Sciatic nerve (tissue), 2 donors: ENCODE measurements around the gene ADM2. TPM values are rescaled to one million over a fixed set of nuclear protein-coding genes. Genes with fewer than 3 reads are reported as not detected.
"Not testable (repeated sequence)": the region's sequence is repeated elsewhere in the genome, so short reads cannot be mapped to it uniquely, and the experiment has no call there.

Experiments used
- ATAC-seq: fragments of 200-7000 bp; cut with Tn5 transposase; one replicate; pipeline ENCODE4 v1.9.1; 2020; ENCODE audit warnings: mild to moderate bottlenecking, moderate library complexity
- DNase-seq: peaks from one replicate; pipeline ENCODE4 v3.0.0-alpha.2; 2020; ENCODE audit warnings: low spot score
- intact Hi-C: fragments of 100-400 bp; cut with DNase I; formaldehyde crosslinking; loops from one replicate; pipeline ENCODE4 v1.14.2; 2022
- total RNA-seq: library from RNA; stranded (reverse); fragmentation: NEBNext Ultra II Directional; extraction: Animal tissue kit (Norgen Biotek cat#: 25700); gene quantifications from one replicate; pipeline ENCODE4 v1.2.1, GENCODE V29; 2021
- donor health status: DM: no; HTN: no; CAD: no.
- donor health status: DM: no; HTN: no; CAD: no.

Gene ADM2
- total RNA-seq, 1 donor from 2014 or later, result 0.09 TPM

DNA sequence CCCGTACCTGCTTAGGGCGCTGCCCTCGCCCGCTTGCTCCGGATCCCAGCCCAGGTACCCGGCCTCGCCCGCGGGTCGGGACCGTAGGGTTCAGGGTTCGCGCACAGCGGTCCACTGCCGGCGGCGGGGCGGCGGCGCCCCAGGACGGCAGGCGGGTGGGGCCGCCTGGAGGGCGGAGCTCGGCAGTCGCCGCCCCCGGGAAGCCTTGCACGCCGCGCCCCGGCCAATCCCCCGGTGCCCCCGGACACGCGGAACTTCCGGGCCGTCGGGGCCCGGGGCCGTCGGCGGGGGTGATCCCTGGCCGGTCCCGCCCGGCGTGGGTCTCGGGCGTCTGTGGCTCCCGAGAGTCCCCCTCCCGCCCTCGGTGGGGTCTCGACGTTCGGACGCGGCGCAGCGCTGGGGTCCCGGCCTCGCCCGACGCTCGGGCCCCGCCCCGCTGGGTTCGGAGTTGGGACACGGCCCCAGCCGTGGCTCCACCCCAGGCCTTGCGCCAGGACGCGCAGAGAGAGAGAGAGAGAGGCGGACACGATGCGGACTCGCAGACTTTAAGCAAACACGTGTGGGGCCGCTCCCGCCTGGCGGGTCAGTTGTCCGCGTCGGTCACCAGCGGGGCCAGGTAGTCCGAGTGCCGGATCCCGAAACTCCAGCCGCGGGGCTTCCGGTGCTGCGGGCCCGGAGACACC is 48.7 kb downstream of the ADM2 start, which contains the start of gene TYMP:
TSS of gene TYMP (minus strand) at position 116 of the 683 bp plus-strand sequence. CDS start 303 bp downstream, outside the sequence.
- intact Hi-C loops, result no loop called here
- DNase-seq (peak; percentile 89), ATAC-seq (peak; percentile 35)

DNA sequence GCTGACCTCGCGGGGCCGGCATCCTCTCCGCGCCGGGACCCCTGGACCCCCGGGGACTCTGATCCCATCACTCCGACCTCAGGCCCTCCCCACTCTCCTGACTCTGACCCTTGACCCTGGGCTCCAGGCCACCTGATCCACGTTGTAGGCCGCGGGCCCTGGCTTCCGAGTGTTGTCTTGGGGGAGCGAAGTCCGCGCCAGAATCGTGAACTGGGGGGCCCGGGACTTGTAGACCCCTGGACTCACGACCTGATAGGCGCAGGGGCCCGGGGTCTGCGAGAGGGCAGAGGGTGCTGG is 49.2 kb downstream of the ADM2 start:
- DNase-seq (no peak), ATAC-seq (peak; percentile 1)
- intact Hi-C loops, result no loop called here

DNA sequence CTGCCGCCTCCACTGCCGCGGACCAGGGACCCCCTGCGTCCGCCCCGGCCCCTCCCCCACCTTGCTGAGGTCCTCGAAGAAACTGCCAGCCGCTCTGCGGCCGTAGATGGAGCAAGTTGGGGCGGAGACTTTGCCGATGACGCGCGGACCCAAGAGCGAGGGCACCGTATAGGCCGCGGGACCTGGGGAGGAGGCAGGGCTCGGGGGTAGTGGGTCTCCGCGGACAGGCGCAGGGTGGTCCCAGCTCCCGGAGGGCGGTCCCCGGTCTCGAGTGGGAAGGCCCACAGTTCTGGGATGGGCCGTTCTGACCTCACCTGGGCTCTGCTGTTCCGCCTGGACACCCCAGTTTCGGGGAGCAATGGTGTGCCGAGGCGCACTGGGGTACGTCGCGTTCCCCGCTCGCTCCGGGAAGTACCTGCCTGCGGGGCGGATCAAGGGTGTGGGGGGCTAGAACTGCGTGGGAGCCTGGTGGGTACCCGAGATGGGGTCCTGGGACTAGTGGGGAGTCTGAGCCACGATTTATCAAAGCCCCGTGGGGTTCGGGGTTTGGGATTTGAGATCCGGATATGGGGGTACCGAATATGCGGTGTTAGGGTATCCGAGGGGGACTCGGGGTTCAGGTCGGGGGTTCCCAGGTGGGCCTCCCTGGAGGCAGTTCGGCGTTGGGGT is 49.7 kb downstream of the ADM2 start:
- intact Hi-C loops, result no loop called here
- peak; percentile 68 for ATAC-seq
- DNase-seq, result peak; percentile 92

DNA sequence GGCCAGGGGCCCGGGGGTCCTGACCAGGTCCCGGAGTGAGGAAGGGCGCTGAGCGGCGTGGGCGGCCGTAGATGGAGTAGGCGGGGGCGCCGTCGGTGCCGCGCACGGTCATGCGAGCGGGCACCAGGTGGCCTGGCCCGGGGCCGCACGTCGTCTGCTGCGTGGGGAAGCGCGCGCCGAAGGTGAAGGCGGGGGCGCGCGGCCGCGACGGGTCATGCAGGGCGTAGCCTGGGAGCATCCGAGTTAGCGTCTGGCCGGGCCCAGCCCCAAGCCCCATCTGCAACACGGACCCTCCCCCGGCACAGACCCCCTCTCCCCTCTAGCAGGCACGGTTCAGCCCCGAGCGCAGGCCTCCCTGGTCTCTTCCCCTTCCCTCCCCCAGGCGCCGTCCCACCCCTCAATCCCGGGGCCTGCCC is 50.2 kb downstream of the ADM2 start:
- ATAC-seq, result peak; percentile 17
- peak; percentile 78 for DNase-seq
- intact Hi-C loops, result no loop called here

DNA sequence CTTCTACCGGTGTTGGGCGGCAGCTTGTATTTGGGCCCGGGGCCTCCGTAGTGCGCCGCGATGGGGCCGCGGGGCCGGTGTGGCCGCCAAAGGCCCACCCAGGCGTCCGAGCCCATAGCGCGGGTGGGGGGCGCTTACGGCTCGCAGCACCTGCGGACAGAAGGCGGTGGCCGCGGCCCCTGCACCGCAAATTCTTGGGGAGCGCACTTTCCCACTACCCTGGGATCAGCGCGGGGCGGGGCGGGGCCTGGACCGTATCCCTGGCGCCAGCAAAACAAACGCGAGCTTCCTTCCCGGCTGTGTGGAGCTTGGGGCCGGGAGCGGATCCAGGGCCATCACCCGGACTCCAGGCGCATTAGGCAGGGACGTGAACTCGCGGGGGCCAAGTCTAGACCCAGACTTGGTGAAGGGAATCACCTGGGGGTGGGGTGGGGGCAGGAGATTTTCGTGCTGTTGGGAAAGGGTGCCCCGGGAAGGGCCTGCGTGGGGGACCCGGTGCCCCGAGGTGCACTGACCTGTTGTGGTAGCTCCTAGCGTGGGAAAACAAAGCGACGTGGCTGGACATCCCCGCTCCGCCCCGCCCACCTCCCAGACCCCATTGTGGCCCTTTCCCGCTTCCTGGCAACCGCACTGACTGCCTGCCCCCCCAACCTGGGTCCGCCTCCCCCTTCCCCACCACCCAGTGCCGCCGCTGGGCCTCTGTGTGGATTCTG is 50.8 kb downstream of the ADM2 start:
- ATAC-seq (peak; percentile 56), DNase-seq (peak; percentile 88)
- intact Hi-C loops, result no loop called here

DNA sequence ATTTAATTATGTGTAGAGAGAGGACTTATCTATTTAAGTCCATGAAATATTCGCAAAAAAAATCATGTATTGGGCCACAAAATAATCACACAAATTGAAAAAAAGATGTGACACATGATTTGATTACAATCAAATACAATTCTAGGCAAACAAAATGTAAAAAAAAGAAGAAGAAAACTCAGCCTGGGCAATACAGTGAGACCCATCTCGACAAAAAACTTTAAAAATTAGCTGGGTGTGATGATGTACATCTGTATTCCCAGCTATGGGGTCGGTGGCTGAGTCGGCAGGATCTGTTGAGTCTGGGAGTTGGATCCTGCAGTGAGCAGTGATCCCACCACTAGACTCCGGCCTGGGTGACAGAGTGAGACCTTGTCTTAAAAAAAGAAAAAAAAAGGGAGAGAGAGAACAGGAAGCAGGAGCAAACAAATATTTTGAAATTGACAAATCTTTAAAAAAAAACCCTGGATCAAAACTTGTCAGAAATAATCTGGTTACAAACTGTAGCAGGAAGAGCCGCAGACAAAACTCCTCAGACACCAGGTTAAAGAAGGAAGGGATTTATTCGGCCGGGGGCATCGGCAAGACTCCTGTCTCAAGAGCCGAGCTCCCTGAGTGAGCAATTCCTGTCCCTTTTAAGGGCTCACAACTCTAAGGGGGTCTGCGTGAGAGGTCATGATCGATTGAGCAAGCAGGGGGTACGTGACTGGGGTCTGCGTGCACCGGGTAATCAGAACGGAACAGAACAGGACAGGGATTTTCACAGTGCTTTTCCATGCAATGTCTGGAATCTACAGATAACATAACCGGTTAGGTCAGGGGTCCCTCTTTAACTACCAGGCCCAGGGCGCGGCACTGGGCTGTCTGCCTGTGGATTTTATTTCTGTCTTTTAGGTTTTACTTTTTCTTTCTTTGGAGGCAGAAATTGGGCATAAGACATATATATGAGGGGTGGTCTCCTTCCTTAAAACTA is 51.8 kb downstream of the ADM2 start:
- intact Hi-C loops, result no loop called here
- ATAC-seq, result no peak
- no peak for DNase-seq

DNA sequence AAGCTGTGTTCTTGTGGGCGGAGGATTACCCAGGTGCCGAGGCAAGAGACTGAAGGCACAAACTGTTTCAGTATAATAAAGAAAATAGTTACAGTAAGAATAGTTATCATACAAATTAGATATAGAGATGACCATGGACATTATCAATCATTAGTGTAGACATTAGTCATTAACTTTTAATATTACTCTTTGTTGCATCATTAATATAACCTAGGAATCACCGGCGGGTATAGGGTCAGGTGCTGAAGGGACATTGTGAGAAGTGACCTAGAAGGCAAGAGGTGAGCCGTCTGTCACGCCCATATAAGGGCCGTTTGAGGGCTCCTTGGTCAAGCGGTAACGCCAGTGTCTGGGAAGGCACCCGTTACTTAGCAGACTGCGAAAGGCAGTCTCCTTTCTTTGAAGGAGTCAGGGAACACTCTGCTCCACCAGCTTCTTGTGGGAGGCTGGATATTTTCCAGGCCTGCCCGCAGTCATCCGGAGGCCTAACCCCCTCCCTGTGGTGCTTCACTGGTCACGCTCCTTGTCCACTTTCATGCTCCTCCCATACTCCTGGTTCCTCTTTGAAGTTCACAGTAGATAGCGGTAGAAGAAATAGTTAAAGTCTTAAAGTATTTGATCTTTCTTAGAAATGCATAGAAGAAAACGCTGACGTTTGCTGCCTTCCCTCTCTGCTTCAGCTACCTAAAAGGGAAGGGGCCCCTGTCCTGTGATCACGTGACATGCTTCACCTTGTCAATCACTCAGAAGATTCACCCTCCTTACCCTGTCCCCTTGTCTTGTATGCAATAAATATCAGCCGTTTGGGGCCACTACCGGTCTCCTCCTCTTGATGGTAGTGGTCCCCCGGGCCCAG is 52.7 kb downstream of the ADM2 start:
- DNase-seq, intact Hi-C loops: not testable (repeated sequence)

DNA sequence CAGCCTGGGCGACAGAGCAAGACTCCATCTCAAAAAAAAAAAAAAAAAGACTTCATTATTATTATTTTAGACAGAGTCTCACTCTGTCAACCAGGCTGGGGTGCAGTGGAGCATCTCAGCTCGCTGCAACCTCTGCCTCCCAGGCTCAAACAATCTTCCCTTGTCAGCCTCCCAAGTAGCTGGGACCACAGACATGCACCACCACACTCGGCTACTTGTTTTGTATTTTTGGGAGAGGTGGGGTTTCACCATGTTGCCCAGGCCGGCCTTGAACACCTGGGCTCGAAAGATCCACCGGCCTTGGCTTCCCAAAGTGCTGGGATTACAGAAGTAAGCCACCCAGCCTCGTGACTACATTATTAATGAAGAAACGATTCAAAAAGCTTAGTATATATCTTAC is 53.8 kb downstream of the ADM2 start:
- DNase-seq (no peak), ATAC-seq (no peak)

More for the DNA sequence above, 52.7 kb downstream of the ADM2 start:
- ATAC-seq, result not testable (repeated sequence)

More for the DNA sequence above, 53.8 kb downstream of the ADM2 start:
- intact Hi-C loops, result no loop called here

Other genes starting within 250 kb of the ADM2 start
- gene TUBGCP6, start 236.5 kb upstream of the ADM2 start, total RNA-seq, result 47.6 TPM
- 32.4 TPM for gene HDAC10, start 230.3 kb upstream of the ADM2 start, total RNA-seq
- gene MAPK12, start 219.9 kb upstream of the ADM2 start, total RNA-seq, result 17.8 TPM
- gene MAPK11, start 211.2 kb upstream of the ADM2 start, total RNA-seq, result 20.4 TPM
- gene PLXNB2, start 173.9 kb upstream of the ADM2 start, total RNA-seq, result 160 TPM
- gene DENND6B, start 154.5 kb upstream of the ADM2 start, total RNA-seq, result 14.0 TPM
- 42.1 TPM for gene PPP6R2, start 138.2 kb upstream of the ADM2 start, total RNA-seq
- 73.4 TPM for gene SBF1, start 6.5 kb upstream of the ADM2 start, total RNA-seq
- gene MIOX, start 5.3 kb downstream of the ADM2 start, total RNA-seq, result not detected
- 48.4 TPM for gene LMF2, start 26.2 kb downstream of the ADM2 start, total RNA-seq
- 39.8 TPM for gene NCAPH2, start 26.7 kb downstream of the ADM2 start, total RNA-seq
- 1.9 TPM for gene SCO2, start 44.1 kb downstream of the ADM2 start, total RNA-seq
- 44.5 TPM for gene TYMP, start 48.5 kb downstream of the ADM2 start, total RNA-seq
- 0.13 TPM for gene KLHDC7B, start 64.4 kb downstream of the ADM2 start, total RNA-seq
- gene SYCE3, start 81.4 kb downstream of the ADM2 start, total RNA-seq, result not detected
- 18.2 TPM for gene CPT1B, start 96.9 kb downstream of the ADM2 start, total RNA-seq
- gene CHKB, start 101.3 kb downstream of the ADM2 start, total RNA-seq, result 73.9 TPM
- gene MAPK8IP2, start 119.2 kb downstream of the ADM2 start, total RNA-seq, result 2.4 TPM
- gene ARSA, start 146.6 kb downstream of the ADM2 start, total RNA-seq, result 38.1 TPM
- 56.6 TPM for gene SHANK3, start 191.3 kb downstream of the ADM2 start, total RNA-seq